Vagina (tissue), 2 donors: ENCODE results near the gene PAX8.

ENCODE experiments used
- POLR2A ChIP-seq, 2 donors: fragments of 450-650 bp; IDR thresholded peaks; one replicate each; pipeline ENCODE4 v1.6.1; 2017; ENCODE audit warnings: antibody characterized with exemption in 2 of 2, mild to moderate bottlenecking in 2 of 2, moderate library complexity in 2 of 2
- POLR2AphosphoS5 ChIP-seq, 2 donors: sonication (generic); formaldehyde crosslinking; IDR thresholded peaks; one replicate each; pipeline ENCODE4 v1.9.0; 2017; ENCODE audit warnings: antibody characterized with exemption in 2 of 2, mild to moderate bottlenecking in 2 of 2, low read depth in 1 of 2; ENCODE audit not compliant: insufficient read depth in 1 of 2
- TF ChIP-seq, protein P1 (sequence below), 3 experiments: fragments of 450-650 bp in 2 of 3; fragments of 200-600 bp in 1 of 3; sonication (generic) in 1 of 3; IDR thresholded peaks; one replicate each; pipeline ENCODE4 v1.5.1; 2017 to 2019; ENCODE audit warnings: antibody characterized with exemption in 3 of 3, mild to moderate bottlenecking in 2 of 3, moderate library complexity in 2 of 3

DNA sequence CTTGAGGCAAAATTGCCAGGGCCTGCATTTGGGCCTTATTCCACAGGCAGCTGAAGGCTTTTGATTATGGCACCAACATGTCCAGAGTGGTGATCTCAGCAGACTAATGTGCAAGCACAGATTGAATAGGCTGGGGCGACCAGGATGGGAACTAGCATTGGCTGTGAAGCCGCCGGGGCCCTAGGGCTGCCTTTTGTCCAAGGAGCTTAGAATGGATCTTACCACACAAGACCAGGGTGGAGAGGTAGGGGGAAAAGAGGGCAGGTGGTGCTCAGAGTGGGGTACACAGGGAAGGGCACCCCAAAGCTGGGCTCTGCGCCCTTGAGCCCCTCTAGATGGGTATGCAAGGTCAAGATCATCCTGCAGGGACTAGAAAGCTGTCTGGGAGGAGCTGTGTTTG, 81.9 kb downstream of the PAX8 start:
- TF ChIP-seq, protein P1, sequence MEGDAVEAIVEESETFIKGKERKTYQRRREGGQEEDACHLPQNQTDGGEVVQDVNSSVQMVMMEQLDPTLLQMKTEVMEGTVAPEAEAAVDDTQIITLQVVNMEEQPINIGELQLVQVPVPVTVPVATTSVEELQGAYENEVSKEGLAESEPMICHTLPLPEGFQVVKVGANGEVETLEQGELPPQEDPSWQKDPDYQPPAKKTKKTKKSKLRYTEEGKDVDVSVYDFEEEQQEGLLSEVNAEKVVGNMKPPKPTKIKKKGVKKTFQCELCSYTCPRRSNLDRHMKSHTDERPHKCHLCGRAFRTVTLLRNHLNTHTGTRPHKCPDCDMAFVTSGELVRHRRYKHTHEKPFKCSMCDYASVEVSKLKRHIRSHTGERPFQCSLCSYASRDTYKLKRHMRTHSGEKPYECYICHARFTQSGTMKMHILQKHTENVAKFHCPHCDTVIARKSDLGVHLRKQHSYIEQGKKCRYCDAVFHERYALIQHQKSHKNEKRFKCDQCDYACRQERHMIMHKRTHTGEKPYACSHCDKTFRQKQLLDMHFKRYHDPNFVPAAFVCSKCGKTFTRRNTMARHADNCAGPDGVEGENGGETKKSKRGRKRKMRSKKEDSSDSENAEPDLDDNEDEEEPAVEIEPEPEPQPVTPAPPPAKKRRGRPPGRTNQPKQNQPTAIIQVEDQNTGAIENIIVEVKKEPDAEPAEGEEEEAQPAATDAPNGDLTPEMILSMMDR (IDR thresholded peaks at IDR 0.05): no peak
- TF ChIP-seq POLR2AphosphoS5 (IDR thresholded peaks at IDR 0.05; ENCODE audit: insufficient read depth in 1 of 2, low read depth in 1 of 2) (no peak), POLR2A (IDR thresholded peaks at IDR 0.05) (no peak)
